Osteoblast (primary cell): ENCODE data around the gene ADAM22. TPM values are rescaled to one million over a fixed set of nuclear protein-coding genes. Genes with fewer than 3 reads are reported as not detected.

Experiments
- DNase-seq: peaks from one replicate; pipeline ENCODE4 v3.0.0; 2011; ENCODE audit warnings: low spot score, mixed read lengths; ENCODE audit not compliant: insufficient read length; ENCODE audit errors: missing footprints
- H2AFZ ChIP-seq: 2 replicates; pipeline ENCODE4 v1.6.0; 2011; ENCODE audit warnings: mild to moderate bottlenecking, low read length
- H3K27ac ChIP-seq: 2 replicates; pipeline ENCODE4 v1.5.1; 2011; ENCODE audit warnings: mild to moderate bottlenecking, low read depth, low read length, moderate library complexity
- H3K27me3 ChIP-seq: 2 replicates; pipeline ENCODE4 v1.6.0; 2012; ENCODE audit warnings: mild to moderate bottlenecking, control low read depth, inconsistent platforms, low read length, moderate library complexity; ENCODE audit not compliant: insufficient read depth
- H3K36me3 ChIP-seq: 2 replicates; pipeline ENCODE4 v1.5.1; 2011; ENCODE audit warnings: mild to moderate bottlenecking, low read length, control low read depth, moderate library complexity; ENCODE audit not compliant: insufficient read depth
- H3K4me1 ChIP-seq: 2 replicates; pipeline ENCODE4 v1.5.1; 2011; ENCODE audit warnings: mild to moderate bottlenecking, low read length, control low read depth, moderate library complexity; ENCODE audit not compliant: insufficient read depth
- H3K4me2 ChIP-seq: 2 replicates; pipeline ENCODE4 v1.6.0; 2011; ENCODE audit warnings: mild to moderate bottlenecking, low read length; ENCODE audit not compliant: insufficient read depth
- H3K4me3 ChIP-seq: fragments of 200-600 bp; sonication (generic); 3 replicates; pipeline ENCODE4 v1.5.1; 2012; ENCODE audit warnings: mild to moderate bottlenecking, low read length, inconsistent platforms; ENCODE audit not compliant: insufficient read depth
- H3K79me2 ChIP-seq: 2 replicates; pipeline ENCODE4 v1.6.0; 2012; ENCODE audit warnings: mild to moderate bottlenecking, low read length, control low read depth, inconsistent platforms; ENCODE audit not compliant: insufficient read depth
- H3K9me3 ChIP-seq: 2 replicates; pipeline ENCODE4 v1.5.1; 2011; ENCODE audit warnings: low read depth, low read length, control low read depth
- H4K20me1 ChIP-seq: 2 replicates; pipeline ENCODE4 v1.6.0; 2012; ENCODE audit warnings: mild to moderate bottlenecking, low read length, control low read depth; ENCODE audit not compliant: insufficient read depth
- CTCF ChIP-seq: IDR thresholded peaks from 2 replicates; pipeline ENCODE4 v1.5.1; 2011; ENCODE audit warnings: mild to moderate bottlenecking, low read depth, low read length, moderate library complexity; ENCODE audit errors: extremely low read depth
- total RNA-seq: library from RNA; depleted of rRNA; stranded (reverse); fragments of >200 nt; gene quantifications from 2 replicates; pipeline ENCODE4 v1.2.3, GENCODE V29; 2012

ADAM22 gene
- total RNA-seq, 1 donor: 0.36 TPM

- no peak for TF ChIP-seq CTCF
- DNase-seq: no peak
- no peaks in the 10 kb centered on the region for H3K4me1 ChIP-seq
- no peaks in the 10 kb centered on the region for H3K79me2 ChIP-seq
- H3K27ac ChIP-seq: no peak overlapping the region
- peaks cover 17% of the 10 kb centered on the region for H3K36me3 ChIP-seq
- no peak overlapping the region for H3K4me3 ChIP-seq
- H3K4me2 ChIP-seq: no peak overlapping the region
- H2AFZ ChIP-seq: no peak overlapping the region
- H3K27me3 ChIP-seq: no peaks in the 10 kb centered on the region
- no peaks in the 10 kb centered on the region for H3K9me3 ChIP-seq
- no peaks in the 10 kb centered on the region for H4K20me1 ChIP-seq
Observed at GRCh38 chr7:88200261-88200660, 266.2 kb downstream of the ADAM22 start.

- Histone ChIP-seq H3K27me3 (no peaks in the 10 kb centered on the region), H3K4me2 (no peak overlapping the region), H2AFZ (no peak overlapping the region), H3K27ac (no peak overlapping the region), H3K9me3 (no peaks in the 10 kb centered on the region), H3K4me3 (no peak overlapping the region), H3K79me2 (no peaks in the 10 kb centered on the region), H3K4me1 (no peaks in the 10 kb centered on the region), H4K20me1 (no peaks in the 10 kb centered on the region), H3K36me3 (peaks cover 18% of the 10 kb centered on the region)
- no peak for DNase-seq
- no peak for TF ChIP-seq CTCF
Observed at GRCh38 chr7:88200789-88201188, 266.7 kb downstream of the ADAM22 start.

- H3K36me3 ChIP-seq: peaks cover 20% of the 10 kb centered on the region
- H4K20me1 ChIP-seq: no peaks in the 10 kb centered on the region
- no peak for DNase-seq
- TF ChIP-seq CTCF: no peak
- H3K27ac ChIP-seq: no peak overlapping the region
- H3K27me3 ChIP-seq: no peaks in the 10 kb centered on the region
- H3K79me2 ChIP-seq: no peaks in the 10 kb centered on the region
- H2AFZ ChIP-seq: no peak overlapping the region
- H3K4me1 ChIP-seq: no peaks in the 10 kb centered on the region
- H3K4me3 ChIP-seq: no peak overlapping the region
- no peaks in the 10 kb centered on the region for H3K9me3 ChIP-seq
- H3K4me2 ChIP-seq: no peak overlapping the region
Observed at GRCh38 chr7:88201305-88201704, 267.3 kb downstream of the ADAM22 start.

GRCh38 chr7:88202278-88202677 is 268.2 kb downstream of the ADAM22 start:
- Histone ChIP-seq H3K27me3 (no peaks in the 10 kb centered on the region), H3K27ac (no peak overlapping the region), H4K20me1 (no peaks in the 10 kb centered on the region), H3K4me2 (no peak overlapping the region), H3K4me1 (no peaks in the 10 kb centered on the region), H3K36me3 (peaks cover 27% of the 10 kb centered on the region), H3K4me3 (no peak overlapping the region), H3K9me3 (no peaks in the 10 kb centered on the region), H3K79me2 (no peaks in the 10 kb centered on the region), H2AFZ (no peak overlapping the region)
- DNase-seq: no peak
- no peak for TF ChIP-seq CTCF
